Activated naive CD4-positive, alpha-beta T cell treated with anti-CD3 and anti-CD28 coated beads, Interleukin-2, amount 50 U/mL, for 24 hours (primary cell): ENCODE measurements around the gene SIRT1.
A peak's percentile ranks its signal among the peaks of the same experiment; 100 is the strongest.
"Not testable (repeated sequence)": the region's sequence is repeated elsewhere in the genome, so short reads cannot be mapped to it uniquely, and the experiment has no call there.

Experiments used
- H3K27ac Mint-ChIP-seq: one replicate; pipeline ENCODE4 v1.8.0; 2021; ENCODE audit warnings: mild to moderate bottlenecking, mixed read lengths
- H3K27me3 Mint-ChIP-seq: one replicate; pipeline ENCODE4 v1.8.0; 2021; ENCODE audit warnings: mixed read lengths
- H3K36me3 Mint-ChIP-seq: one replicate; pipeline ENCODE4 v1.8.0; 2021; ENCODE audit warnings: mixed read lengths
- H3K4me1 Mint-ChIP-seq: one replicate; pipeline ENCODE4 v1.8.0; 2021; ENCODE audit warnings: mixed read lengths
- H3K4me3 Mint-ChIP-seq: one replicate; pipeline ENCODE4 v1.8.0; 2021; ENCODE audit warnings: mild to moderate bottlenecking, mixed read lengths
- H3K9me3 Mint-ChIP-seq: one replicate; pipeline ENCODE4 v1.8.0; 2021; ENCODE audit warnings: mixed read lengths

The SIRT1 gene

GRCh38 chr10:67884313-67884841, at the start of gene SIRT1:
Gene SIRT1 (plus strand): TSS chr10:67884656. CDS start chr10:67884722, 66 bp downstream.
- Mint-ChIP-seq H3K9me3 (no peaks in the 10 kb centered on the region), H3K4me1 (peaks cover 32% of the 10 kb centered on the region), H3K27me3 (no peaks in the 10 kb centered on the region), H3K4me3 (peak within 1 kb of the TSS; percentile 97), H3K27ac (peak within 1 kb of the TSS; percentile 98), H3K36me3 (peaks cover 6% of the 10 kb centered on the region)

GRCh38 chr10:67835541-67836394, 48.7 kb upstream of the SIRT1 start:
- not testable (repeated sequence) for H3K4me1 Mint-ChIP-seq, H3K27ac Mint-ChIP-seq, H3K27me3 Mint-ChIP-seq, H3K36me3 Mint-ChIP-seq, H3K9me3 Mint-ChIP-seq, H3K4me3 Mint-ChIP-seq

- Mint-ChIP-seq H3K4me1 (peaks cover 4% of the 10 kb centered on the region), H3K9me3 (no peaks in the 10 kb centered on the region), H3K36me3 (no peaks in the 10 kb centered on the region), H3K27ac (no peak overlapping the region), H3K4me3 (no peak overlapping the region), H3K27me3 (no peaks in the 10 kb centered on the region)
Observed at GRCh38 chr10:67836488-67836887, 48.0 kb upstream of the SIRT1 start.

GRCh38 chr10:67836972-67837371, 47.5 kb upstream of the SIRT1 start:
- Mint-ChIP-seq H3K27ac (no peak overlapping the region), H3K27me3 (no peaks in the 10 kb centered on the region), H3K36me3 (no peaks in the 10 kb centered on the region), H3K9me3 (no peaks in the 10 kb centered on the region), H3K4me3 (no peak overlapping the region), H3K4me1 (peaks cover 4% of the 10 kb centered on the region)

GRCh38 chr10:67837541-67838314, 46.7 kb upstream of the SIRT1 start, which contains the start of gene DNAJC12:
Gene DNAJC12 (minus strand): TSS chr10:67838188. CDS start chr10:67838011, 177 bp downstream.
- Mint-ChIP-seq H3K27ac (peak within 1 kb of the TSS; percentile 35), H3K4me1 (peaks cover 4% of the 10 kb centered on the region), H3K27me3 (no peaks in the 10 kb centered on the region), H3K9me3 (no peaks in the 10 kb centered on the region), H3K4me3 (peak within 1 kb of the TSS; percentile 42), H3K36me3 (no peaks in the 10 kb centered on the region)

- not testable (repeated sequence) for H3K36me3 Mint-ChIP-seq, H3K27ac Mint-ChIP-seq, H3K4me3 Mint-ChIP-seq, H3K27me3 Mint-ChIP-seq, H3K4me1 Mint-ChIP-seq, H3K9me3 Mint-ChIP-seq
Observed at GRCh38 chr10:67839511-67839910, 44.9 kb upstream of the SIRT1 start.

GRCh38 chr10:67839951-67840350, 44.5 kb upstream of the SIRT1 start:
- H3K4me1 Mint-ChIP-seq, result peaks cover 4% of the 10 kb centered on the region
- H3K4me3 Mint-ChIP-seq, result no peak overlapping the region
- H3K36me3 Mint-ChIP-seq, result no peaks in the 10 kb centered on the region
- no peaks in the 10 kb centered on the region for H3K9me3 Mint-ChIP-seq
- H3K27ac Mint-ChIP-seq, result no peak overlapping the region
- no peaks in the 10 kb centered on the region for H3K27me3 Mint-ChIP-seq

GRCh38 chr10:67841737-67842136, 42.7 kb upstream of the SIRT1 start:
- H3K9me3 Mint-ChIP-seq, result no peaks in the 10 kb centered on the region
- H3K27me3 Mint-ChIP-seq, result no peaks in the 10 kb centered on the region
- H3K36me3 Mint-ChIP-seq, result no peaks in the 10 kb centered on the region
- no peak overlapping the region for H3K27ac Mint-ChIP-seq
- peaks cover 4% of the 10 kb centered on the region for H3K4me1 Mint-ChIP-seq
- H3K4me3 Mint-ChIP-seq, result no peak overlapping the region

GRCh38 chr10:67843284-67843683, 41.2 kb upstream of the SIRT1 start:
- H3K27ac Mint-ChIP-seq, result no peak overlapping the region
- no peaks in the 10 kb centered on the region for H3K27me3 Mint-ChIP-seq
- H3K36me3 Mint-ChIP-seq, result peaks cover 2% of the 10 kb centered on the region
- no peaks in the 10 kb centered on the region for H3K9me3 Mint-ChIP-seq
- H3K4me3 Mint-ChIP-seq, result no peak overlapping the region
- no peaks in the 10 kb centered on the region for H3K4me1 Mint-ChIP-seq

GRCh38 chr10:67849331-67850011, 35.0 kb upstream of the SIRT1 start:
- H3K4me1 Mint-ChIP-seq, result peaks cover 9% of the 10 kb centered on the region
- no peaks in the 10 kb centered on the region for H3K9me3 Mint-ChIP-seq
- peaks cover 4% of the 10 kb centered on the region for H3K36me3 Mint-ChIP-seq
- peak overlapping the region; percentile 92 for H3K4me3 Mint-ChIP-seq
- H3K27me3 Mint-ChIP-seq, result no peaks in the 10 kb centered on the region
- peak overlapping the region; percentile 94 for H3K27ac Mint-ChIP-seq

- peaks cover 4% of the 10 kb centered on the region for H3K36me3 Mint-ChIP-seq
- H3K27ac Mint-ChIP-seq, result peak overlapping the region; percentile 77
- peak overlapping the region; percentile 33 for H3K4me3 Mint-ChIP-seq
- peaks cover 13% of the 10 kb centered on the region for H3K4me1 Mint-ChIP-seq
- no peaks in the 10 kb centered on the region for H3K27me3 Mint-ChIP-seq
- H3K9me3 Mint-ChIP-seq, result no peaks in the 10 kb centered on the region
Observed at GRCh38 chr10:67851186-67851585, 33.3 kb upstream of the SIRT1 start.

GRCh38 chr10:67852761-67853160, 31.7 kb upstream of the SIRT1 start:
- no peak overlapping the region for H3K4me3 Mint-ChIP-seq
- H3K36me3 Mint-ChIP-seq, result peaks cover 3% of the 10 kb centered on the region
- H3K27ac Mint-ChIP-seq, result no peak overlapping the region
- peaks cover 13% of the 10 kb centered on the region for H3K4me1 Mint-ChIP-seq
- H3K27me3 Mint-ChIP-seq, result no peaks in the 10 kb centered on the region
- H3K9me3 Mint-ChIP-seq, result no peaks in the 10 kb centered on the region

- H3K36me3 Mint-ChIP-seq, result peaks cover 3% of the 10 kb centered on the region
- peaks cover 13% of the 10 kb centered on the region for H3K4me1 Mint-ChIP-seq
- no peak overlapping the region for H3K4me3 Mint-ChIP-seq
- H3K27me3 Mint-ChIP-seq, result no peaks in the 10 kb centered on the region
- no peak overlapping the region for H3K27ac Mint-ChIP-seq
- H3K9me3 Mint-ChIP-seq, result no peaks in the 10 kb centered on the region
Observed at GRCh38 chr10:67853512-67853911, 30.9 kb upstream of the SIRT1 start.

GRCh38 chr10:67858971-67859370, 25.5 kb upstream of the SIRT1 start:
- Mint-ChIP-seq H3K4me3 (no peak overlapping the region), H3K9me3 (no peaks in the 10 kb centered on the region), H3K27ac (no peak overlapping the region), H3K27me3 (no peaks in the 10 kb centered on the region), H3K36me3 (no peaks in the 10 kb centered on the region), H3K4me1 (peaks cover 4% of the 10 kb centered on the region)

GRCh38 chr10:67861750-67862432, 22.6 kb upstream of the SIRT1 start:
- Mint-ChIP-seq H3K4me1 (no peaks in the 10 kb centered on the region), H3K27me3 (no peaks in the 10 kb centered on the region), H3K4me3 (no peak overlapping the region), H3K27ac (no peak overlapping the region), H3K36me3 (no peaks in the 10 kb centered on the region), H3K9me3 (no peaks in the 10 kb centered on the region)
